Immature natural killer cell (primary cell): ENCODE measurements around the gene VWC2L. TPM values are rescaled to one million over a fixed set of nuclear protein-coding genes. Genes with fewer than 3 reads are reported as not detected.

Experiments
- DNase-seq, 3 donors: peaks; one replicate each; pipeline ENCODE4 v3.0.0; 2022; ENCODE audit warnings: mixed read lengths in 1 of 3
- H3K27ac Mint-ChIP-seq, 6 donors: one replicate each; pipeline ENCODE4 v1.8.0; 2020; ENCODE audit warnings: mixed read lengths in 6 of 6, mild to moderate bottlenecking in 5 of 6, inconsistent platforms in 4 of 6, moderate library complexity in 3 of 6
- H3K27me3 Mint-ChIP-seq, 3 donors: one replicate each; pipeline ENCODE4 v1.8.0; 2020 to 2021; ENCODE audit warnings: low read depth in 3 of 3, mild to moderate bottlenecking in 3 of 3, mixed read lengths in 3 of 3, moderate library complexity in 3 of 3, inconsistent platforms in 1 of 3
- H3K36me3 Mint-ChIP-seq, 3 donors: one replicate each; pipeline ENCODE4 v1.8.0; 2020; ENCODE audit warnings: mixed read lengths in 3 of 3, inconsistent platforms in 2 of 3, mild to moderate bottlenecking in 2 of 3
- H3K4me1 Mint-ChIP-seq, 2 donors: one replicate each; pipeline ENCODE4 v1.8.0; 2020; ENCODE audit warnings: inconsistent platforms in 2 of 2, mild to moderate bottlenecking in 2 of 2, mixed read lengths in 2 of 2, moderate library complexity in 1 of 2
- H3K4me3 Mint-ChIP-seq, 5 donors: one replicate each; pipeline ENCODE4 v1.8.0; 2020; ENCODE audit warnings: mild to moderate bottlenecking in 5 of 5, mixed read lengths in 5 of 5, inconsistent platforms in 3 of 5, moderate library complexity in 3 of 5
- H3K9me3 Mint-ChIP-seq, 6 donors: one replicate each; pipeline ENCODE4 v1.8.0; 2020; ENCODE audit warnings: mild to moderate bottlenecking in 6 of 6, mixed read lengths in 6 of 6, inconsistent platforms in 4 of 6, moderate library complexity in 3 of 6
- polyA plus RNA-seq, 3 donors: library from polyadenylated mRNA; unstranded; fragments of 300-500 nt; fragmentation: Illumina TruSeq; gene quantifications; one replicate each; pipeline ENCODE4 v1.2.3, GENCODE V29; 2021

VWC2L gene
- not detected for polyA plus RNA-seq

GRCh38 chr2:214410918-214411554 lies at the start of gene VWC2L:
Gene VWC2L (plus strand): TSS chr2:214411054. CDS start chr2:214414194, 3,140 bp downstream.
- Mint-ChIP-seq H3K4me3 (no peak within 1 kb of the TSS), H3K9me3 (peaks cover 0 to 12% (median 0%) of the 10 kb centered on the region in 6 donors)
- no peak for DNase-seq

DNA sequence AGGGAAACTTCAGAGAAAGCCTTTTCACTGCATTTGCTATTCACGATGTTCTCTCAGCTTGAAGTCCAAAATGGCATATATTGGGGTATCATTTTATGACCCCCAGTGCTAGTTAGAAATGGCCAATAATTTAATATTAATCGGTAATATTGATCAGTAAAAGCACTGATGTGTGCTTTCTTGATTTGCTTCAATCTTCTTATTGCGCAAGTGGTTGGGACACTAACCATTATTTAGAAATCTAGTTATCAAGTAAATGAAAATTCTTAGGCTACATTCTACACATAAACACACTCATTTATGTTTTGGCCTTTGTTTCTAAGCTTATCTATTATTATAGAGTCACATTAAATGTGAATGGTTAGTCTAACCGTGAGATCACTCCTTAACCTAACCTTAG lies 49.7 kb upstream of the VWC2L start:
- Mint-ChIP-seq H3K4me3 (no peak overlapping the region), H3K9me3 (peaks cover 0 to 29% (median 9%) of the 10 kb centered on the region in 6 donors)

More at GRCh38 chr2:214410918-214411554, at the start of gene VWC2L:
- H3K4me1 Mint-ChIP-seq: no peaks in the 10 kb centered on the region
- no peaks in the 10 kb centered on the region for H3K27me3 Mint-ChIP-seq
- H3K27ac Mint-ChIP-seq: no peak within 1 kb of the TSS
- H3K36me3 Mint-ChIP-seq: no peaks in the 10 kb centered on the region

DNA sequence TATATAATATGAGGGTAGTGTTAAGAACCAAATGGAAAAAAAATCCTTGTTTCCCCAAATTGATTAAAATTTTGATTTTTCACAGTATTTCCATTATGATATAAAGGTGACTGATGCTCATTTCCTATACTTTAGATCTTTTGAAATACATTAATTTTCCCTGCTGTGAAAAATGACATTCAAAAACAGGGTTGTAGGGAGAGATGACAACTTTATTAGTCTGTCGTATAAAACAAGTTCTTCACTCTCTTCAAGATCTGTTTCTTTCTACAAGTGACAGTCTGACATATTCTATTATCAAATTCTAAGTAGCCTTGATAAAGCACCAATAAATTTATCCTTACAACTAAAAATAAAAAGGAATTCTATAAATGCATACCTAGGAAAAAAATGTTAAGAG lies 45.3 kb upstream of the VWC2L start:
- Mint-ChIP-seq H3K4me3 (no peak overlapping the region), H3K36me3 (no peaks in the 10 kb centered on the region), H3K27ac (no peak overlapping the region), H3K4me1 (no peaks in the 10 kb centered on the region), H3K27me3 (no peaks in the 10 kb centered on the region), H3K9me3 (peaks cover 0 to 11% (median 7%) of the 10 kb centered on the region in 6 donors)
- no peak for DNase-seq

More for the DNA sequence above, 49.7 kb upstream of the VWC2L start:
- H3K36me3 Mint-ChIP-seq: no peaks in the 10 kb centered on the region
- H3K27ac Mint-ChIP-seq: no peak overlapping the region
- no peaks in the 10 kb centered on the region for H3K4me1 Mint-ChIP-seq
- H3K27me3 Mint-ChIP-seq: peaks cover 0 to 3% (median 0%) of the 10 kb centered on the region in 3 donors
- DNase-seq: no peak

DNA sequence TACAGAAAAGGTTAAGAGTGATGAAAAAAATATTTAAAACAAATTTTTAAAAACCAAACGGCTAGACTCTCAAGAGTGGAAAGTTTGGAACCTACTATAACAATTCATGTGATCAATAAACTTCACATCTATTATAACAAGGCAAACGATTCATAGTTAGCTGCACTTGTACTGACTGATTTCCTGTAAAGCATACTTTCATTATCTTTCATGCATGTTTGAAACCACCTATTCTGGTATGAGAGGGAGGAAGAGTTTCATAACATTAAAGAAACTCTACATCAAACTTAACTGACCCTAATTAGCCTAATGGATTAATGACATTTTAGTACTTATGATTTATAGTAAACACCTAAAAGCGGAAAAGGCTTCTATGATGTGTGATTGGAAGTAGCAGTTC lies 43.7 kb upstream of the VWC2L start:
- Mint-ChIP-seq H3K4me3 (no peak overlapping the region), H3K9me3 (peaks cover 0 to 12% (median 7%) of the 10 kb centered on the region in 6 donors), H3K4me1 (no peaks in the 10 kb centered on the region), H3K36me3 (no peaks in the 10 kb centered on the region), H3K27me3 (no peaks in the 10 kb centered on the region), H3K27ac (no peak overlapping the region)
- no peak for DNase-seq

- Mint-ChIP-seq H3K27ac (no peak overlapping the region), H3K4me1 (no peaks in the 10 kb centered on the region), H3K27me3 (no peaks in the 10 kb centered on the region), H3K36me3 (no peaks in the 10 kb centered on the region), H3K4me3 (no peak overlapping the region), H3K9me3 (peaks cover 0 to 8% (median 3%) of the 10 kb centered on the region in 6 donors)
- no peak for DNase-seq
Measured at GRCh38 chr2:214376618-214377285, 34.1 kb upstream of the VWC2L start.

- Mint-ChIP-seq H3K36me3 (no peaks in the 10 kb centered on the region), H3K27me3 (no peaks in the 10 kb centered on the region), H3K4me1 (no peaks in the 10 kb centered on the region), H3K4me3 (no peak overlapping the region), H3K9me3 (peaks cover 0 to 8% (median 0%) of the 10 kb centered on the region in 6 donors), H3K27ac (no peak overlapping the region)
- no peak for DNase-seq
Measured at GRCh38 chr2:214377286-214377624, 33.6 kb upstream of the VWC2L start.

DNA sequence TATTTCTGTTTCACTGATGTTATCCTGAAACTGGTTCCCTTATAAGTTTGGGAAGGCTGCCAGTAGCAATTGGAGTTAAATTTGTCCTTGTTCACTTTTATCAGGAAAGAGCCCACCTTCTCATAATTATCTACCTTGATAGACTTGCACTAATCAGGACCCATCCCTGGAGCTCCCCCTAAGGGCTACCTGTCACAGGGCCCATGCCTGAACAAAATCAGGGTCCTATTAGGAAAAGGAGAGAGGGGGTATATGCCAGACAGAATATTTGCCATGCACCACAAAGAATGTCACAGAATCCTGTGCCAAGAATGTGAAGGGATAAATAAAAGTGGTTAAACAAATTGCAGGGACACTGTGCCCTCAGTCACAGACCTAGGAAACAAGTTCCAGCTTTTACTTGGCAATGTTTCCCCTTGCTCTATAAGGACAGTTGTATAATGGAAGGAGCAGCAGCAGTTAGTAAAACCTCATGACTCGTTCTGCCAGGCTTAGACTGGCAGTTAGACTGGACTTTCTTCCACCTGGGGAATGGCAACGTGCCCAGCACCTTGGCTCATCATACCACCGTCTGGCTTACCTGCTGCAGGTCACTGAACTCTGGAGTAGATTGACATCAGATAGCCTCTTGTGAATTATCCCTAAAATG lies 32.3 kb upstream of the VWC2L start:
- no peak overlapping the region for H3K4me3 Mint-ChIP-seq

GRCh38 chr2:214379227-214379626 lies 31.6 kb upstream of the VWC2L start:
- no peak overlapping the region for H3K27ac Mint-ChIP-seq
- H3K4me3 Mint-ChIP-seq: no peak overlapping the region
- no peak for DNase-seq
- peaks cover 0 to 8% (median 0%) of the 10 kb centered on the region in 6 donors for H3K9me3 Mint-ChIP-seq
- H3K4me1 Mint-ChIP-seq: no peaks in the 10 kb centered on the region
- H3K36me3 Mint-ChIP-seq: no peaks in the 10 kb centered on the region
- no peaks in the 10 kb centered on the region for H3K27me3 Mint-ChIP-seq

More for the DNA sequence above, 32.3 kb upstream of the VWC2L start:
- Mint-ChIP-seq H3K4me1 (no peaks in the 10 kb centered on the region), H3K36me3 (no peaks in the 10 kb centered on the region), H3K27ac (no peak overlapping the region), H3K27me3 (no peaks in the 10 kb centered on the region), H3K9me3 (peaks cover 0 to 8% (median 0%) of the 10 kb centered on the region in 6 donors)
- DNase-seq: no peak

GRCh38 chr2:214380681-214381080 lies 30.2 kb upstream of the VWC2L start:
- H3K27ac Mint-ChIP-seq: no peak overlapping the region
- H3K27me3 Mint-ChIP-seq: no peaks in the 10 kb centered on the region
- H3K4me1 Mint-ChIP-seq: no peaks in the 10 kb centered on the region

DNA sequence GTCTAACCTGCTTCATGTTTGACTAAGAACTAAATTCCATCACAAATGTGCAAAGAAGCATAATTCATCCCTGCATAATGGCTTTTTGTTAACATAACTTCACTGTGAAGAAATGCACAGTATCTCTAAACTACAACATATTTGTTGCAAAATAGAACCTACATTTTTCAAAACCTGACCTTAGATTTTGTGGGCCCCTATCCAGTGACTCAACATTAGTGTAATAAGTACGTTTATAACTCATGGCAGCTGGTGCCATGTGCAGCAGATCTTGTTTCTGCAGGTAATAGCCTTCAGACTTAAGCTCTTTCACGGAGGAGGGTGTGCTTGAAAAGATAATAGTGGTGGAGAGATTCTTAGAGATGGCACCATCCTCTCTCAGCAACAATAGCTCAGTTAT lies 28.6 kb upstream of the VWC2L start:
- H3K4me3 Mint-ChIP-seq: no peak overlapping the region
- no peak overlapping the region for H3K27ac Mint-ChIP-seq
- no peaks in the 10 kb centered on the region for H3K4me1 Mint-ChIP-seq
- peaks cover 0 to 3% (median 0%) of the 10 kb centered on the region in 6 donors for H3K9me3 Mint-ChIP-seq
- no peaks in the 10 kb centered on the region for H3K27me3 Mint-ChIP-seq
- H3K36me3 Mint-ChIP-seq: no peaks in the 10 kb centered on the region
- DNase-seq: no peak

More at GRCh38 chr2:214380681-214381080, 30.2 kb upstream of the VWC2L start:
- no peak for DNase-seq
- Mint-ChIP-seq H3K9me3 (peaks cover 0 to 4% (median 0%) of the 10 kb centered on the region in 6 donors), H3K4me3 (no peak overlapping the region), H3K36me3 (no peaks in the 10 kb centered on the region)

DNA sequence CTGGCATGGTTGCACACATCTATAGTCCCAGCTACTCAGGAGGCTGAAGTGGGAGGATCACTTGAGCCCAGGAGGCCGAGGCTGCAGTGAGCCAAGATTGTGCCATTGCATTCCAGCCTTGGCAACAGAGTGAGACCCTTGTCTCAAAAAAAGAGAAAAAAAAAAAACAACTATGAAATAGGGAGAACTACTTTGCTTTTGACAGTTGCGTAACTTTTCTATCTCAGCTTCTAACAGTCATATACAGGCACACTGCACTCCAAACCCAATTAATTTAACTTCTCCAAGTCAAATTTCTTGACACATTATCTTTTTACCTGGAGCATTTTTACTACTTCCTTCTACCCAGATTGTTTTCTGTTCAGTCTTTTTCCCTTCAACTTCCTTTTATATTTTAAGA lies 24.1 kb upstream of the VWC2L start:
- H3K27ac Mint-ChIP-seq: no peak overlapping the region
- H3K9me3 Mint-ChIP-seq: peaks cover 0 to 4% (median 2%) of the 10 kb centered on the region in 6 donors
- no peaks in the 10 kb centered on the region for H3K27me3 Mint-ChIP-seq
- no peak for DNase-seq
- H3K4me1 Mint-ChIP-seq: no peaks in the 10 kb centered on the region
- H3K4me3 Mint-ChIP-seq: no peak overlapping the region
- H3K36me3 Mint-ChIP-seq: no peaks in the 10 kb centered on the region

GRCh38 chr2:214389334-214389733 lies 21.5 kb upstream of the VWC2L start:
- no peak overlapping the region for H3K4me3 Mint-ChIP-seq
- H3K9me3 Mint-ChIP-seq: peaks cover 0 to 6% (median 3%) of the 10 kb centered on the region in 6 donors
- no peaks in the 10 kb centered on the region for H3K36me3 Mint-ChIP-seq
- no peak for DNase-seq
- no peaks in the 10 kb centered on the region for H3K4me1 Mint-ChIP-seq
- H3K27ac Mint-ChIP-seq: no peak overlapping the region
- no peaks in the 10 kb centered on the region for H3K27me3 Mint-ChIP-seq

GRCh38 chr2:214393796-214394195 lies 17.1 kb upstream of the VWC2L start:
- Mint-ChIP-seq H3K4me1 (no peaks in the 10 kb centered on the region), H3K4me3 (no peak overlapping the region), H3K9me3 (peaks cover 2 to 15% (median 4%) of the 10 kb centered on the region in 6 donors), H3K27ac (no peak overlapping the region), H3K36me3 (no peaks in the 10 kb centered on the region), H3K27me3 (no peaks in the 10 kb centered on the region)
- DNase-seq: no peak

- Mint-ChIP-seq H3K9me3 (peaks cover 2 to 12% (median 4%) of the 10 kb centered on the region in 6 donors), H3K27ac (no peak overlapping the region), H3K36me3 (no peaks in the 10 kb centered on the region), H3K4me1 (no peaks in the 10 kb centered on the region), H3K27me3 (no peaks in the 10 kb centered on the region), H3K4me3 (no peak overlapping the region)
- DNase-seq: no peak
Measured at GRCh38 chr2:214395040-214395439, 15.8 kb upstream of the VWC2L start.
